Subcutaneous abdominal adipose tissue (tissue), 5 donors: ENCODE results near the gene PPHLN1.

Experiments used
- H3K27ac ChIP-seq: one replicate; pipeline ENCODE4 v1.7.0; 2013; ENCODE audit warnings: low read depth, mild to moderate bottlenecking, inconsistent platforms, low read length, moderate library complexity
- H3K27me3 ChIP-seq, 5 donors: one replicate each; pipeline ENCODE4 v1.7.0; 2013; ENCODE audit warnings: low read length in 5 of 5, inconsistent platforms in 1 of 5; ENCODE audit not compliant: control insufficient read depth in 5 of 5, insufficient read depth in 4 of 5
- H3K36me3 ChIP-seq, 5 donors: one replicate each; pipeline ENCODE4 v1.7.0; 2013; ENCODE audit warnings: low read length in 5 of 5; ENCODE audit not compliant: control insufficient read depth in 5 of 5, insufficient read depth in 5 of 5
- H3K4me1 ChIP-seq, 5 donors: one replicate each; pipeline ENCODE4 v1.7.0; 2013; ENCODE audit warnings: low read length in 5 of 5, mild to moderate bottlenecking in 3 of 5, moderate library complexity in 1 of 5; ENCODE audit not compliant: control insufficient read depth in 5 of 5, insufficient read depth in 5 of 5
- H3K4me3 ChIP-seq, 5 donors: one replicate each; pipeline ENCODE4 v1.7.0; 2013; ENCODE audit warnings: low read length in 5 of 5, low read depth in 1 of 5
- H3K9ac ChIP-seq, 5 donors: one replicate each; pipeline ENCODE4 v1.7.0; 2013; ENCODE audit warnings: low read length in 5 of 5, mild to moderate bottlenecking in 4 of 5, moderate library complexity in 3 of 5
- H3K9me3 ChIP-seq, 5 donors: one replicate each; pipeline ENCODE4 v1.7.0; 2013; ENCODE audit warnings: low read length in 5 of 5; ENCODE audit not compliant: control insufficient read depth in 5 of 5
- donor health status: healthy.
- donor health status: healthy.
- donor health status: healthy.
- donor health status: healthy.
- donor health status: healthy.

The PPHLN1 gene

DNA sequence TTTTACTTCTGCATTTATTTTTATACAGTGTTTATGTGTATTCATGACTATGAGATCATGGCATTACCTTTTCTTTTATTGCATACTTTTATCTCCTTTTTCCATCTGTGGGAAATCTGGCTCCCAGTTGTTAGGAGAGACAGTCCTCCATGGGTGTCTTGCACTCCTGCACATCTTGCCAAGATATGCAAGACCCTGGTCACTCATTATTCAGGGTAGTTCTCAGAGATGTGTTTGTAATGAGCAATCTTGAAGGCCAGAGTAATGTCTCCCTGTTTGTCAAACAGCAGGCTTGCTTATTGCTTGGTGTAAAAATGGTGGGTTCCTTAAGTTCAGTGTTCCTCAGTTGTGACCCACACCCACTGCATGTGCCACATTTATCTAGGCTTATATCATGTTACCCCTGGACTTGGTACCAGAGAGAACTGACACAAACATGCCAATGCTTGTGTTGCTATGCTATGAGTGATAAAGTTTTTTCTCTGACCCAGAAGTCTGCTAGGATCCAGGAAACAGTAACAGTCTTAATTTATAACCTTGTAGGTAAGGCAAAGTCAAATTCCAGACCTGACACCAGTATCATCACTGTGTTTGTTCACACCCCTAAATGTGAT is 36.8 kb downstream of the PPHLN1 start:
- Histone ChIP-seq H3K9me3 (no peaks in the 10 kb centered on the region), H3K4me3 (no peak overlapping the region), H3K9ac (no peak overlapping the region), H3K4me1 (no peaks in the 10 kb centered on the region), H3K27me3 (no peaks in the 10 kb centered on the region), H3K36me3 (peaks cover 0 to 4% (median 3%) of the 10 kb centered on the region in 5 donors), H3K27ac (no peak overlapping the region)

DNA sequence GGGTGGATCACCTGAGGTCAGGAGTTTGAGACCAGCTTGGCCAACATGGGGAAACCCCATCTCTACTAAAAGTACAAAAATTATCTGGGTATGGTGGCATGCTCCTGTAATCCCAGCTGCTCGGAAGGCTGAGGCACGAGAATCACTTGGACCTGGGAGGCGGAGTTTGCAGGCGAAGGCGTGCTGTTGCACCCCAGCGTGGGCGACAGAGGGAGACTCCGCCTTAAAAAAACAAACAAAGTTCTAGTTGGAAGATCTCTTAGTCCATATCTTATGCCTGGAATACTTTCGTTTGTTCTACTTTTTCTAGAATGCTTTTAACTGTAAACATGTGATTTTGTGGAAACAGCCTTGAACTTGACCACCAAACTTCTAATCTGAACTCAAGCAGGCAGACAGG is 38.7 kb downstream of the PPHLN1 start:
- Histone ChIP-seq H3K4me1 (no peaks in the 10 kb centered on the region), H3K27me3 (no peaks in the 10 kb centered on the region), H3K9me3 (no peaks in the 10 kb centered on the region), H3K4me3 (no peak overlapping the region), H3K9ac (no peak overlapping the region), H3K36me3 (peaks cover 0 to 4% (median 0%) of the 10 kb centered on the region in 5 donors), H3K27ac (no peak overlapping the region)

DNA sequence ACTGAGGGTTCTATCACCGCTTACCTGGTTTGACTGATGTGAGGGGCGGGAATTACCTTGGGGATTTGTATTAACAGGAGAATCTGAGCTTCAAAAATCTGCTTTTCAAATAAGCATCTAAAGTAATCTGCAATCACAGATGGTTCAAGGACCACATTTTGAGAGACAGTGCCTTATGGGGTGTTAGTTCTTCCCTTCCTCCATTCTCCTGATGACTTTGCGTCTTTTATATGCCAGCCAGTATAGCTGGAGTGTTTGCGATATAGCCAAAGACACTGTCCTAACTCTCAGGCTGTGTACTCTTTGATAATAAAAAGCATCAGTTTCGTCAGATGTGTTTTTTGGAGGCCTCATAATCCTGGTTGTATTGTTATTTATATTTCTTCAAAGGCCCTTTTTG is 39.5 kb downstream of the PPHLN1 start:
- Histone ChIP-seq H3K4me1 (no peaks in the 10 kb centered on the region), H3K9me3 (no peaks in the 10 kb centered on the region), H3K36me3 (peaks cover 0 to 4% (median 0%) of the 10 kb centered on the region in 5 donors), H3K4me3 (no peak overlapping the region), H3K27me3 (no peaks in the 10 kb centered on the region), H3K27ac (no peak overlapping the region), H3K9ac (no peak overlapping the region)

DNA sequence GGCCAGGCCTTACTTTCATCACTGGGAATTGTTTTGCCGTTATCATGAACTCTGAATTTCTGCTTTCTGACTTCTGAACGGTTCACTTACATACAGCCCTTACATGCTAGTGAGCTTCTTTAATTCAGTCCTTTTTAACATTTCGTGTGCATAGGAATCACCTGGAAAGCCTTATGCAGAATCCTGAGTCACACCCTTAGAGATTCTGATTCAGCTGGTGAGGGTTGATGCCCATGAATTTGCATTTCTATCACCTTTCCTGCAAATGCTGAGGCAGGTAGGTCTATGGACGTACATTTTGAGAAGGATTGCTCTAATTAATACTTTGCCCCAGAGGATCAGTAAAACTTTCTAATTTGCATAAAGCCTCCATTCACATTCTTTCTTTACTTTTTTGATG is 44.0 kb downstream of the PPHLN1 start:
- Histone ChIP-seq H3K27me3 (no peaks in the 10 kb centered on the region), H3K4me3 (no peak overlapping the region), H3K9ac (no peak overlapping the region), H3K27ac (no peak overlapping the region), H3K9me3 (no peaks in the 10 kb centered on the region), H3K4me1 (no peaks in the 10 kb centered on the region), H3K36me3 (peaks cover 0 to 3% (median 3%) of the 10 kb centered on the region in 5 donors)

DNA sequence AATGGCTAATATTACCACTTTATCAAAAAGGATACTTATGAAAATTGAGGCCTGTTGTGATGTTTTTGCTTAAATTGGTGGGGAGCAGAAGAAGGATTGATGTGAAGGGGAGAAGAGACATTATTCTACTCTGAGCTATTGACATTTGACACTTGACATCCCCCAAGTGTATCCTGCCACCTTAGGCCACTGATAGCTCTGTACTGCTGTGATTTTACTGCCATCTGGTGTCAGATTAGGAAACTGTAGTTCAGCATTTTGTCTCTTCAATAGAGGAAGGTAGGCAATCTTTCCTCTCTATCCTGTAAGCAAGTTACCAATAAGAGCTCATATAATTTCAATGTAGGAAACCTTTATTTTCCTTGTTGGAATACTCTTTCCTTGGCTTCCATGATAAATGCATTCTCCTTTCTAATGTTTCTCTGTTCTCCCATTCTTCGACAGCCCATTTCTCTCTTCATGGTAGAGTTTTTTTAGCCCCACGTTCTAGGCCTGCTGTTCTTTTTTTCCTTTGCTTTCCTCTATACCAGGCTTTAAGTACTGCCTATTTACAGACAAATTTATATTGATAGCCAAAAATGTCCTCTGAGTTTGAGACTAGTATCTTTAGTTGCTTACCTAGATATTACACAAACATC is 46.3 kb downstream of the PPHLN1 start:
- no peak overlapping the region for H3K4me3 ChIP-seq
- H3K9me3 ChIP-seq = no peaks in the 10 kb centered on the region
- peaks cover 7 to 17% (median 12%) of the 10 kb centered on the region in 5 donors for H3K36me3 ChIP-seq
- no peak overlapping the region for H3K9ac ChIP-seq
- no peak overlapping the region for H3K27ac ChIP-seq
- no peaks in the 10 kb centered on the region for H3K4me1 ChIP-seq
- H3K27me3 ChIP-seq = no peaks in the 10 kb centered on the region

DNA sequence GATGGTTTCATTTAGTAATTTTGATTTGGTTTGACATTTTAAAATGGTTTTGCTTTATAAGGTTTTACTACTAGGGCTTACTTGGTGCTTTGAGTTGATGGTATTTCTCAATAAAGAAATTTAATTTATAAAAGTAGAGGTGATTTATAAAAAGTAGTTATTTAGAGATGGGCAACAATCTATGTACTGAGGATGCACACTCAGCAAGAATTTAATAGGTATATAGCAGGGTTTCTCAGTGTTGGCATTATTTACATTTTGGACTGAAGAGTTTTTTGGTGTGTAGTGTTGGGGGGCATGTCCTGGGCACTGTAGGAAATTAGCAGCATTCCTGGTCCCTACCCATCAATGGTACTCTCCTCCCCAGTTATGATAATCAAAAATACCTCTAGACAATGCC is 47.7 kb downstream of the PPHLN1 start:
- no peaks in the 10 kb centered on the region for H3K9me3 ChIP-seq
- H3K27ac ChIP-seq = no peak overlapping the region
- peaks cover 7 to 17% (median 13%) of the 10 kb centered on the region in 5 donors for H3K36me3 ChIP-seq
- no peaks in the 10 kb centered on the region for H3K27me3 ChIP-seq
- no peak overlapping the region for H3K9ac ChIP-seq
- H3K4me3 ChIP-seq = no peak overlapping the region
- H3K4me1 ChIP-seq = no peaks in the 10 kb centered on the region

DNA sequence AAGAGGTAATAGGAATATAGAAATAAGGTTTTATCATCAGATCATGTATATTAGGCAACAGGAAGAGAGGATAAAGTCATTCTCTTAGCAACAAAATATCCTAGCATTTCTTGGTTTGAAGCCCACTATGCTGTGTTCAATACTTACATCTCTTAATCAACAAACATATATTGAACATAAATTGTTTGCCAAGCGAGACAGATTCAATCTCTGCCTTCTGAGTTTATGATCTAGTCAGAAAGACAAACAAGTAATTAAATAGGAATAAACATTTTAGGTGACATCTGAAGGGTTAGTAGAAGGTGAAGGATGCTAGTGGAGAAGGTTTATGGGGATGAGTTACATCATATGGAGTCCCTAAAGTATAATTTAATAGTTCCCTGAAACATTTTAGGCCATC is 54.8 kb downstream of the PPHLN1 start:
- Histone ChIP-seq H3K36me3 (peaks cover 6 to 12% (median 6%) of the 10 kb centered on the region in 5 donors), H3K9ac (no peak overlapping the region), H3K4me1 (peaks cover 0 to 10% (median 0%) of the 10 kb centered on the region in 5 donors), H3K27ac (no peak overlapping the region), H3K4me3 (no peak overlapping the region), H3K9me3 (no peaks in the 10 kb centered on the region), H3K27me3 (no peaks in the 10 kb centered on the region)

DNA sequence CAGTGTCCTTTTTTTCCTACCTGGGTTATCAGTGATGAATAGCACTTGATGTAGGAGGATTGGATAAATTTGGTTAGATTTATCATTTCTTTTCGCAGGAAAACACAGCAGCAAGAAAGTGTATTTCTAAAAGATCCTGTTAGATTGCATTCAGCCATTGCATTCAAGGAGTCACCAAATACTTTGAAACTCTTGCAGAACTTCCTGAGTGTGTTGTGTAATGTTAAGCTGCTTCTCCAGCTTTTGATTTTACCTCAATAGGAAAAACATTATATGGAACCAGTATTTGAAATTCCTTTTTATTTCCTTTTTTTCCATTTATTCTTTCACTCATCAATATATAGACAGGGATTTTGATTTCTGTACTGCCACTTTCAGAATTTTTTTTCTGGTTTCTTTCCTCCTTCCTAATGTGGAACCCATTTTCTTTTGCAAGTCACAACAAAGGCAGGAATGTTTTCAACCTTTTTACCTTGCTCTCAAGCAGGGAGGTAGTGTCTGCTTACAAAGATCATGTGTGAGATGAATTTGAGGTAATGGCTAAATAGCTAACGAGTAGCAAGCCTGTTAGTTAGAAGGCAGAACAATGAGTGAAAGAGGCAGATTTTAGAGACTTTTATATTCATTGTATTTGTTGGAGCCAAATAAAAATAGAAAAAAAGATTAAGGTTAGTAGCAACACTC is 56.2 kb downstream of the PPHLN1 start:
- Histone ChIP-seq H3K4me3 (no peak overlapping the region), H3K27ac (no peak overlapping the region), H3K27me3 (no peaks in the 10 kb centered on the region), H3K4me1 (peaks cover 0 to 10% (median 0%) of the 10 kb centered on the region in 5 donors), H3K36me3 (peaks cover 0 to 3% (median 0%) of the 10 kb centered on the region in 5 donors), H3K9ac (no peak overlapping the region), H3K9me3 (no peaks in the 10 kb centered on the region)

DNA sequence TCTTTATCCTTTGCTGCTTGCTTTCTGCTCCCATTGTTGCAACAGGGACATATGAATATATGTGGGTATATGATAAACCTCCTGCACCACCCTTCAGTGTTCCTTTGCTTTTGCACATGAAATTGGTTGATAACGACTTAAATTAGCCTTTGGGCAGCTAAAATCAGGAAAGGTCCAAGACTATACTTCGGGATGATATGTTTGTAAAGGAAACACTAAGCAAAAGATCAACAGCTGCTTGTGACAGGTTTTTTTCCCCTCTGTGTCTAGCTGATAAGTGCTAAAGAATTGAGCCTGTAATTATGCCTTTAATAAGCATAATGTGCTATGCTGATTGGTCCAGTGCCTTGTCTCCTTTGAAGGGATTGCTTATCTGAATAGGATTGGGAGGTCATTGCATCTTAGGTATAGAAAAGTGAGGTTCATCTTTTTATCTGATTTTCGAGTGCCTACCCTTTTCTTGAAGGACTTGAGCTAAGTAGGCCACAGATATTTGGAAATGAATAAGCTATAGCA is 59.4 kb downstream of the PPHLN1 start:
- Histone ChIP-seq H3K27ac (no peak overlapping the region), H3K27me3 (no peaks in the 10 kb centered on the region), H3K4me3 (no peak overlapping the region), H3K36me3 (peaks cover 0 to 16% (median 8%) of the 10 kb centered on the region in 5 donors), H3K9ac (no peak overlapping the region), H3K4me1 (peaks cover 0 to 10% (median 0%) of the 10 kb centered on the region in 5 donors), H3K9me3 (no peaks in the 10 kb centered on the region)

DNA sequence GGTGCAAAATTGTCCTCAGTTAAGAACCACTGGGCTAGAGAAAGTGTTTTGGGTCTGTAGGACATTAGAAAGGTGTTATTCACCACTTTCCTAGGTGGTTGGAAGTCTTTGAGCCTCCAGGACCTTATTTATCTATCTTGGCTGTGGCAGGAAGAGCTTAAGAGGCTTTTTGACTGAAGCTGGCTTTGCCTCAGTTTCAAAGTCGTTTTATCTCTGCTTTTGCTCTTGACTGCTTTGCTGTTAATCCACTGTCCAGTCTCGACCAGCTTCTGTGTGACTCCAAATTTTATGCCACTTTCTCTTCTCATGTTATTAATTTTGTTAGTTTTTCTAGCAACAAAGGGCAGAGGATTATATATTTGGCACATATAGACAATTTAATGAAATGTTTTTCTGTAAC is 60.3 kb downstream of the PPHLN1 start:
- Histone ChIP-seq H3K36me3 (peaks cover 3 to 16% (median 8%) of the 10 kb centered on the region in 5 donors), H3K27ac (no peak overlapping the region), H3K27me3 (no peaks in the 10 kb centered on the region), H3K4me1 (peaks cover 0 to 8% (median 0%) of the 10 kb centered on the region in 5 donors), H3K9ac (no peak overlapping the region), H3K9me3 (no peaks in the 10 kb centered on the region), H3K4me3 (no peak overlapping the region)
